Natural killer cell (primary cell): Measurements from ENCODE around the gene SLC6A12. TPM values are rescaled to one million over a fixed set of nuclear protein-coding genes. Genes with fewer than 3 reads are reported as not detected.

Experiments used
- ATAC-seq, 3 donors: fragments of 150-1000 bp in 2 of 3; fragments of 200-7000 bp in 1 of 3; cut with Tn5 transposase; 1 replicate in 1 of 3; 2 replicates in 2 of 3; pipeline ENCODE4 v1.10.0; 2021; ENCODE audit warnings: mild to moderate bottlenecking in 2 of 3, moderate library complexity in 2 of 3
- DNase-seq, 2 donors: peaks; one replicate each; pipeline versions ENCODE4 v3.0.0 to v3.0.0-alpha.2; 2013 to 2021; ENCODE audit warnings: mixed read lengths in 1 of 2
- H3K27ac ChIP-seq: one replicate; pipeline ENCODE4 v1.5.1; 2013; ENCODE audit warnings: mild to moderate bottlenecking, low read length
- H3K27me3 ChIP-seq: one replicate; pipeline ENCODE4 v1.6.1; 2013; ENCODE audit warnings: low read length; ENCODE audit not compliant: control insufficient read depth, insufficient read depth
- H3K36me3 ChIP-seq: one replicate; pipeline ENCODE4 v1.6.1; 2013; ENCODE audit warnings: low read length; ENCODE audit not compliant: control insufficient read depth, insufficient read depth
- H3K4me1 ChIP-seq: one replicate; pipeline ENCODE4 v1.6.1; 2013; ENCODE audit warnings: low read length; ENCODE audit not compliant: control insufficient read depth, insufficient read depth
- H3K4me3 ChIP-seq: one replicate; pipeline ENCODE4 v1.5.1; 2013; ENCODE audit warnings: low read length
- H3K9me3 ChIP-seq: one replicate; pipeline ENCODE4 v1.6.1; 2013; ENCODE audit warnings: low read length; ENCODE audit not compliant: control insufficient read depth, insufficient read depth
- H3K27ac Mint-ChIP-seq, 2 donors: one replicate each; pipeline ENCODE4 v1.8.0; 2022; ENCODE audit warnings: mild to moderate bottlenecking in 2 of 2, mixed read lengths in 2 of 2, moderate library complexity in 1 of 2
- H3K27me3 Mint-ChIP-seq, 2 donors: one replicate each; pipeline ENCODE4 v1.8.0; 2022; ENCODE audit warnings: low read depth in 2 of 2, mixed read lengths in 2 of 2
- H3K36me3 Mint-ChIP-seq: one replicate; pipeline ENCODE4 v1.8.0; 2022; ENCODE audit warnings: mixed read lengths
- H3K4me1 Mint-ChIP-seq, 2 donors: one replicate each; pipeline ENCODE4 v1.8.0; 2022; ENCODE audit warnings: mixed read lengths in 2 of 2
- H3K4me3 Mint-ChIP-seq: one replicate; pipeline ENCODE4 v1.8.0; 2022; ENCODE audit warnings: mild to moderate bottlenecking, moderate library complexity, mixed read lengths
- H3K9me3 Mint-ChIP-seq, 2 donors: one replicate each; pipeline ENCODE4 v1.8.0; 2022; ENCODE audit warnings: mixed read lengths in 2 of 2
- WGBS: methylation state at CpG from one replicate; pipeline ENCODE4 v1.1.7; 2013; ENCODE audit warnings: missing lambda C conversion rate; ENCODE audit not compliant: insufficient coverage; 5-methylcytosine and 5-hydroxymethylcytosine counted together
- intact Hi-C: fragments of 100-400 bp; cut with micrococcal nuclease; formaldehyde crosslinking; loops from one replicate; pipeline ENCODE4 v1.14.2; 2022
- total RNA-seq, 4 donors: library from RNA; stranded (reverse); fragments of 120-200 nt in 1 of 4; gene quantifications; one replicate each; pipeline versions ENCODE4 v1.2.3 to v1.2.4, GENCODE V29; 2013 to 2022
- TF ChIP-seq, protein P1 (sequence below): fragments of 200-600 bp; IDR thresholded peaks from one replicate; pipeline ENCODE4 v1.8.0; 2022; ENCODE audit warnings: antibody characterized with exemption

The SLC6A12 gene
- total RNA-seq, 3 donors from 2014 or later (not counting 1 experiment from before 2014, with no cell fraction given) = 0.54 to 0.70 TPM; not detected in 1

DNA sequence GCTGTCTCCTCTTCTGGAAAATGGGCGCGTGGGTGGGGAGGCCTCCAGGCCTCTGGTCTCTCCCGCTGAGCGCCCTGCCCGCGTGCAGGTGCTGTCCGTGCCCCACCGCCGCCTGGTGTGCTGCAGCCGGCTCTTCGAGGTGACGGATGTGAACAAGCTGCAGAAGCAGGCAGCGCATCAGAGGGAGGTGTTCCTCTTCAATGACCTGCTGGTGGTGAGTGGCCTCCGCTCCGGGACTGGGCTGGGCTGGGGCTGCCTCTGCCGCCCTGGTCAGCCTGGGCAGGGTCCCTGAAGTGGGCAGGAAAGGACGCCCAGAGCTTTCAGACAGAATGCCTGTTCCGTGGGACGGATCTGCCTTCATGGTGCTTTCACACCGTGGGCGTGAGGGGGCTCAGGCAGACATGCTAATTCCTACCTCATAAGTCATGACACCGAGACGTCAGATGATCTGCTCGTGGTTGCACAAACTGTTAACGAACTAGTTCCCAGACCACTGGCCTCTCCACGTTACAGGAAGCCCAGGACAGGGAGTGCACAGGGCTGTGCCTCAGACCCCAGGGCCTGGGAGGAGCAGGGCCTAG, 50.5 kb downstream of the SLC6A12 start:
- H3K9me3 Mint-ChIP-seq = no peaks in the 10 kb centered on the region
- no peak overlapping the region for H3K4me3 Mint-ChIP-seq
- no peak for ATAC-seq
- no peaks in the 10 kb centered on the region for H3K36me3 Mint-ChIP-seq
- H3K4me3 ChIP-seq = no peak overlapping the region
- no peaks in the 10 kb centered on the region for H3K36me3 ChIP-seq
- H3K27ac ChIP-seq = no peak overlapping the region
- TF ChIP-seq, protein P1, sequence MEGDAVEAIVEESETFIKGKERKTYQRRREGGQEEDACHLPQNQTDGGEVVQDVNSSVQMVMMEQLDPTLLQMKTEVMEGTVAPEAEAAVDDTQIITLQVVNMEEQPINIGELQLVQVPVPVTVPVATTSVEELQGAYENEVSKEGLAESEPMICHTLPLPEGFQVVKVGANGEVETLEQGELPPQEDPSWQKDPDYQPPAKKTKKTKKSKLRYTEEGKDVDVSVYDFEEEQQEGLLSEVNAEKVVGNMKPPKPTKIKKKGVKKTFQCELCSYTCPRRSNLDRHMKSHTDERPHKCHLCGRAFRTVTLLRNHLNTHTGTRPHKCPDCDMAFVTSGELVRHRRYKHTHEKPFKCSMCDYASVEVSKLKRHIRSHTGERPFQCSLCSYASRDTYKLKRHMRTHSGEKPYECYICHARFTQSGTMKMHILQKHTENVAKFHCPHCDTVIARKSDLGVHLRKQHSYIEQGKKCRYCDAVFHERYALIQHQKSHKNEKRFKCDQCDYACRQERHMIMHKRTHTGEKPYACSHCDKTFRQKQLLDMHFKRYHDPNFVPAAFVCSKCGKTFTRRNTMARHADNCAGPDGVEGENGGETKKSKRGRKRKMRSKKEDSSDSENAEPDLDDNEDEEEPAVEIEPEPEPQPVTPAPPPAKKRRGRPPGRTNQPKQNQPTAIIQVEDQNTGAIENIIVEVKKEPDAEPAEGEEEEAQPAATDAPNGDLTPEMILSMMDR = no peak
- 92% methylated on average over 26 of the region's 26 CpGs for WGBS
- DNase-seq = no peak
- intact Hi-C loops = no loop called here
- no peaks in the 10 kb centered on the region for H3K27me3 Mint-ChIP-seq
- H3K4me1 ChIP-seq = peaks cover under 1% of the 10 kb centered on the region
- no peaks in the 10 kb centered on the region for H3K9me3 ChIP-seq
- H3K4me1 Mint-ChIP-seq = peaks cover 5 to 7% of the 10 kb centered on the region in 2 donors
- no peak overlapping the region for H3K27ac Mint-ChIP-seq
- no peaks in the 10 kb centered on the region for H3K27me3 ChIP-seq

DNA sequence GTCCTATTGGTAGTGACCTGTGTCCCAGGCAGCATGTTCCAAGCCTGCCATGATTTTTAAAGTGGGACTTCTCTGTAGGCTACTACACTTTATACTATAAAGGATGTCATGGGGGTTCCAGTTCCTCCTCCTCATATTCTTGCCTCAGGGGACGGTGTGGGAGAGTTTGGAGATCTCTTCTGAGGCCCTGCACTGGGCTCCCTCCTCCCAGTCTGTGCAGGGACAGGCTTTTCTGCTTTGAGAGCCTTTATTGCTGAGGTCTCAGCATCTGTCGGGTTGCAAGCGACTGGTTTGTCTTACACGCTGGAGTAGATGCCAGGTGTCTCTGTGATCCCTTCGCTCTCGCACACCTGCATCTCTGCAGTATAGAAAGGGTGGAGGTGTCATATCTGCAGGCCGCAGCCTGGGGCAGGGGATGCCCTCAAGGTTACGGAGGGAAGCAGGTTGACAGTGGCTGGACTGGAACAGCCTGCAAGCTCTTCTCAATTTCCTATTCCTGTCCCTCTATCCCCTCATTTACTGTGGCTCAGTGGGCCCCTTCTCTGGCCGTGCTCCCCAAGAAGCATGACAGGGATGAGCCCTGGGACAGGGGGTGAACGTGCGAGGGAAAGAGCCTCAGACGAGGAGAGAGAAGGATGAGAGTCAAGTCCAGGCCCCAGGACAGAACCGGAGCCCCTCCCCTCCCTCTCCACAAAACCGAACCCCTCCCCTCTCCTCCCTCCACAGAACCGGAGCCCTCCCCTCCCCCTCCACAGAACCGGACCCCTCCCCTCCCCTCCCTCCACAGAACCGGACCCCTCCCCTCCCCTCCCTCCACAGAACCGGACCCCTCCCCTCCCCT, 51.3 kb downstream of the SLC6A12 start:
- no peak overlapping the region for H3K27ac Mint-ChIP-seq
- H3K4me3 Mint-ChIP-seq = no peak overlapping the region
- Histone ChIP-seq H3K4me1 (no peaks in the 10 kb centered on the region), H3K4me3 (no peak overlapping the region), H3K27ac (no peak overlapping the region), H3K9me3 (no peaks in the 10 kb centered on the region), H3K36me3 (no peaks in the 10 kb centered on the region), H3K27me3 (no peaks in the 10 kb centered on the region)
- peaks cover 5 to 7% of the 10 kb centered on the region in 2 donors for H3K4me1 Mint-ChIP-seq
- no peaks in the 10 kb centered on the region for H3K36me3 Mint-ChIP-seq
- intact Hi-C loops = no loop called here
- DNase-seq (no peak), ATAC-seq (no peak)
- H3K27me3 Mint-ChIP-seq = no peaks in the 10 kb centered on the region
- TF ChIP-seq, protein P1 = no peak
- 83% methylated on average over 15 of the region's 18 CpGs for WGBS
- H3K9me3 Mint-ChIP-seq = no peaks in the 10 kb centered on the region

DNA sequence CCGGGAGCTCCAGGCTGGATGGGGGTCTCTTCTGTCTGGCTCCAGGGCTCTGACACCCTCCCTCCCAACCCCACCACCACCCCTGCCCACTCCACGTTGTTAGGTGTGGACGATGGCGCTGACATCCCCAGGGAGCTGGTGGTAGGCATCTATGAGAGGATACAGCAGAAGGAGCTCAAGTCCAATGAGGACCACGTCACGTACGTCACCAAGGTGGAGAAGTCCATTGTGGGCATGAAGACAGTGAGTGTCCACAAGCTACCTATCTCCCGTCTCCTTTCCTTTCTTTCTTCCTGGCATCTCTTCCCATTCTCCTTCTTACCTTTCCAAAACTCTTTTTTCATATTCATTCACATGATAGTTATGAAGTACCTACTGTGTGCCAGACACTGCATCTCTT, 52.1 kb downstream of the SLC6A12 start:
- no peak overlapping the region for H3K27ac ChIP-seq
- intact Hi-C loops = no loop called here
- 96% methylated on average over 7 of the region's 8 CpGs for WGBS
- Mint-ChIP-seq H3K36me3 (no peaks in the 10 kb centered on the region), H3K4me1 (peaks cover 5 to 7% of the 10 kb centered on the region in 2 donors), H3K27me3 (no peaks in the 10 kb centered on the region), H3K4me3 (no peak overlapping the region), H3K9me3 (no peaks in the 10 kb centered on the region), H3K27ac (no peak overlapping the region)
- TF ChIP-seq, protein P1 = no peak
- no peak for DNase-seq
- no peaks in the 10 kb centered on the region for H3K36me3 ChIP-seq
- H3K27me3 ChIP-seq = no peaks in the 10 kb centered on the region
- ATAC-seq = no peak
- no peaks in the 10 kb centered on the region for H3K9me3 ChIP-seq
- no peaks in the 10 kb centered on the region for H3K4me1 ChIP-seq
- H3K4me3 ChIP-seq = no peak overlapping the region
